OCI-LY7 (cell line): ENCODE measurements around the gene FBLN5. TPM values are rescaled to one million over a fixed set of nuclear protein-coding genes. Genes with fewer than 3 reads are reported as not detected.
A peak's percentile ranks its signal among the peaks of the same experiment; 100 is the strongest.

Experiments
- BruUV-seq: library from RNA; stranded (reverse); fragments of 400-500 nt; replicated peaks from 2 replicates; lab custom pipeline; 2021; lab: Mats Ljungman, UMichigan
- CTCF ChIA-PET: fragments of 300-600 bp; sonication (Branson Sonifier 250); formaldehyde crosslinking; loops from one replicate; lab custom pipeline; 2022; ENCODE audit warnings: antibody characterized with exemption; ENCODE audit not compliant: unreplicated experiment; lab: Charles Lee
- POLR2A ChIA-PET: fragments of 300-600 bp; sonication (Branson Sonifier 250); formaldehyde crosslinking; loops from one replicate; lab custom pipeline; 2022; ENCODE audit warnings: antibody characterized with exemption; lab: Charles Lee
- DNase-seq: peaks from one replicate; pipeline ENCODE4 v3.0.0-alpha.2; 2015; ENCODE audit warnings: low spot score
- H2AFZ ChIP-seq: fragments of 200-600 bp; sonication (generic), shearing (Covaris generic); 2 replicates; pipeline ENCODE4 v1.6.1; 2014; ENCODE audit warnings: mild to moderate bottlenecking, antibody characterized with exemption, low read length, moderate library complexity
- H3K27ac ChIP-seq: fragments of 200-600 bp; sonication (generic); 2 replicates; pipeline ENCODE4 v1.5.1; 2014; ENCODE audit warnings: mixed run types, low read depth, mild to moderate bottlenecking, moderate library complexity, low read length, inconsistent platforms; ENCODE audit not compliant: poor library complexity, severe bottlenecking
- H3K36me3 ChIP-seq: fragments of 200-600 bp; sonication (generic); 2 replicates; pipeline ENCODE4 v1.6.1; 2014; ENCODE audit warnings: mild to moderate bottlenecking, antibody characterized with exemption, low read length, moderate library complexity, mixed read lengths; ENCODE audit not compliant: insufficient read depth
- H3K4me1 ChIP-seq: fragments of 200-600 bp; sonication (generic); 2 replicates; pipeline ENCODE4 v1.5.1; 2014; ENCODE audit warnings: mild to moderate bottlenecking, low read length; ENCODE audit not compliant: insufficient read depth, poor library complexity, severe bottlenecking
- H3K4me2 ChIP-seq: fragments of 200-600 bp; sonication (generic); 2 replicates; pipeline ENCODE4 v1.6.1; 2014; ENCODE audit warnings: mild to moderate bottlenecking, low read length
- H3K4me3 ChIP-seq: fragments of 200-600 bp; sonication (generic); 2 replicates; pipeline ENCODE4 v1.5.1; 2014; ENCODE audit warnings: mild to moderate bottlenecking, low read depth, low read length; ENCODE audit not compliant: poor library complexity, severe bottlenecking
- H3K79me2 ChIP-seq: fragments of 200-600 bp; sonication (generic); 2 replicates; pipeline ENCODE4 v1.6.1; 2016; ENCODE audit warnings: low read depth, mild to moderate bottlenecking, low read length, moderate library complexity, mixed read lengths; ENCODE audit not compliant: insufficient read depth
- H3K9me2 ChIP-seq: fragments of 200-600 bp; sonication (generic); 2 replicates; pipeline ENCODE4 v1.6.1; 2016; ENCODE audit warnings: mild to moderate bottlenecking, low read length, mixed read lengths; ENCODE audit not compliant: insufficient read depth
- H3K9me3 ChIP-seq: fragments of 200-600 bp; sonication (generic); 2 replicates; pipeline ENCODE4 v1.6.1; 2014; ENCODE audit warnings: mild to moderate bottlenecking, mixed run types, low read length, mixed read lengths
- H4K20me1 ChIP-seq: fragments of 200-600 bp; sonication (generic); 2 replicates; pipeline ENCODE4 v1.6.1; 2014; ENCODE audit warnings: mild to moderate bottlenecking, antibody characterized with exemption, low read length, moderate library complexity, mixed read lengths; ENCODE audit not compliant: insufficient read depth
- CTCF ChIP-seq: fragments of 200-600 bp; sonication (generic); conservative IDR thresholded peaks from 2 replicates; pipeline ENCODE4 v1.5.1; 2014; ENCODE audit warnings: mild to moderate bottlenecking, antibody characterized with exemption, low read length, moderate library complexity, mixed read lengths
- EZH2phosphoT487 ChIP-seq: fragments of 200-600 bp; sonication (generic); IDR thresholded peaks from 2 replicates; pipeline ENCODE4 v1.6.1; 2018; ENCODE audit warnings: low read depth, borderline replicate concordance, mild to moderate bottlenecking, mixed run types, antibody characterized with exemption, low read length, moderate library complexity, mixed read lengths
- intact Hi-C: fragments of 100-400 bp; cut with micrococcal nuclease; formaldehyde crosslinking; loops from one replicate; pipeline ENCODE4 v1.10.0; 2022; ENCODE audit not compliant: unreplicated experiment
- total RNA-seq, 2 experiments: library from RNA; depleted of rRNA in 1 of 2; stranded (reverse); fragments of >200 nt in 1 of 2; shearing (Covaris generic) in 1 of 2; gene quantifications; 2 replicates each; pipeline ENCODE4 v1.2.3, GENCODE V29; 2014 to 2022

The FBLN5 gene
- total RNA-seq, 2 experiments from 2014 or later, result 0.91 to 2.3 TPM

GRCh38 chr14:91889477-91890211 lies 57.9 kb downstream of the FBLN5 start:
- POLR2A ChIA-PET, result no interaction called here
- Histone ChIP-seq H3K4me1 (no peaks in the 10 kb centered on the region), H3K9me2 (no peaks in the 10 kb centered on the region)

GRCh38 chr14:91888641-91889476 lies 58.6 kb downstream of the FBLN5 start:
- no TSS peak for BruUV-seq
- Histone ChIP-seq H3K4me3 (no peak overlapping the region), H3K79me2 (no peaks in the 10 kb centered on the region), H3K4me2 (no peak overlapping the region), H3K36me3 (no peaks in the 10 kb centered on the region), H3K9me3 (no peaks in the 10 kb centered on the region), H3K4me1 (no peaks in the 10 kb centered on the region), H4K20me1 (no peaks in the 10 kb centered on the region), H3K27ac (no peak overlapping the region), H2AFZ (no peak overlapping the region), H3K9me2 (no peaks in the 10 kb centered on the region)
- CTCF ChIA-PET, result no interaction called here
- TF ChIP-seq CTCF (no peak), EZH2phosphoT487 (no peak)
- DNase-seq, result no peak
- intact Hi-C loops, result no loop called here
- POLR2A ChIA-PET, result interaction anchor here (0.6 to 1.0 kb wide), 2 partner anchors 10 to 29 kb away, joined by 3 to 4 read pairs; no protein-coding TSS in a partner anchor

More at GRCh38 chr14:91889477-91890211, 57.9 kb downstream of the FBLN5 start:
- BruUV-seq, result no TSS peak
- CTCF ChIA-PET, result no interaction called here
- Histone ChIP-seq H3K4me3 (no peak overlapping the region), H3K36me3 (no peaks in the 10 kb centered on the region), H3K9me3 (no peaks in the 10 kb centered on the region), H3K27ac (no peak overlapping the region), H3K4me2 (no peak overlapping the region), H3K79me2 (no peaks in the 10 kb centered on the region), H4K20me1 (no peaks in the 10 kb centered on the region), H2AFZ (no peak overlapping the region)
- intact Hi-C loops, result loop anchor here (10.0 kb wide), 1 partner anchor 235 kb away; no protein-coding TSS in a partner anchor
- DNase-seq, result peak; percentile 13
- TF ChIP-seq EZH2phosphoT487 (no peak), CTCF (no peak)
